Mesenchymal stem cell (in vitro differentiated cells and primary cell): Measurements from ENCODE around the gene CMSS1.

ENCODE experiments used
- DNase-seq: peaks from one replicate; pipeline ENCODE4 v3.0.0-alpha.2; 2013
- H2AFZ ChIP-seq: one replicate; pipeline ENCODE4 v1.6.1; 2013; ENCODE audit warnings: low read depth, mild to moderate bottlenecking, control low read depth, inconsistent platforms, low read length, moderate library complexity
- H2AK5ac ChIP-seq: 2 replicates; pipeline ENCODE4 v1.6.1; 2013; ENCODE audit warnings: low read length, moderate library complexity, mild to moderate bottlenecking, inconsistent platforms; ENCODE audit not compliant: severe bottlenecking
- H2BK120ac ChIP-seq: one replicate; pipeline ENCODE4 v1.6.1; 2013; ENCODE audit warnings: low read depth, mild to moderate bottlenecking, inconsistent platforms, low read length, moderate library complexity
- H2BK12ac ChIP-seq, 2 experiments: one replicate each; pipeline ENCODE4 v1.6.1; 2013; ENCODE audit warnings: inconsistent platforms in 2 of 2, low read length in 2 of 2, mild to moderate bottlenecking in 2 of 2, moderate library complexity in 2 of 2, control low read depth in 1 of 2
- H2BK15ac ChIP-seq: one replicate; pipeline ENCODE4 v1.6.1; 2013; ENCODE audit warnings: mild to moderate bottlenecking, low read depth, inconsistent platforms; ENCODE audit not compliant: poor library complexity, severe bottlenecking
- H2BK5ac ChIP-seq: 2 replicates; pipeline ENCODE4 v1.6.1; 2013; ENCODE audit warnings: low read depth, mild to moderate bottlenecking, low read length, control low read depth, inconsistent platforms; ENCODE audit not compliant: poor library complexity, severe bottlenecking
- H3K14ac ChIP-seq, 2 experiments: one replicate each; pipeline ENCODE4 v1.6.1; 2013; ENCODE audit warnings: inconsistent platforms in 2 of 2, low read length in 2 of 2, control low read depth in 1 of 2, mild to moderate bottlenecking in 1 of 2, moderate library complexity in 1 of 2
- H3K18ac ChIP-seq, 2 experiments: one replicate each; pipeline ENCODE4 v1.6.1; 2013; ENCODE audit warnings: inconsistent platforms in 2 of 2, low read length in 2 of 2, control low read depth in 1 of 2, low read depth in 1 of 2, mild to moderate bottlenecking in 1 of 2
- H3K23ac ChIP-seq, 2 experiments: one replicate each; pipeline ENCODE4 v1.6.1; 2013; ENCODE audit warnings: inconsistent platforms in 2 of 2, low read length in 2 of 2, mild to moderate bottlenecking in 2 of 2, moderate library complexity in 2 of 2, control low read depth in 1 of 2
- H3K27ac ChIP-seq: 2 replicates; pipeline ENCODE4 v1.5.1; 2013; ENCODE audit warnings: mild to moderate bottlenecking, moderate library complexity, low read length, control low read depth, inconsistent platforms; ENCODE audit not compliant: poor library complexity, severe bottlenecking
- H3K27me3 ChIP-seq, 2 experiments: 2 replicates each; pipeline versions ENCODE4 v1.6.1 to v1.7.0; 2013; ENCODE audit warnings: low read length in 2 of 2, mild to moderate bottlenecking in 2 of 2, moderate library complexity in 2 of 2, control low read depth in 1 of 2, inconsistent platforms in 1 of 2; ENCODE audit not compliant: control insufficient read depth in 1 of 2, insufficient read depth in 1 of 2
- H3K36me3 ChIP-seq, 2 experiments: 2 replicates each; pipeline versions ENCODE4 v1.6.1 to v1.7.0; 2013; ENCODE audit warnings: low read length in 2 of 2, control low read depth in 1 of 2, inconsistent platforms in 1 of 2, low read depth in 1 of 2, mild to moderate bottlenecking in 1 of 2; ENCODE audit not compliant: insufficient read depth in 2 of 2, control insufficient read depth in 1 of 2
- H3K4ac ChIP-seq, 2 experiments: one replicate each; pipeline ENCODE4 v1.6.1; 2013; ENCODE audit warnings: inconsistent platforms in 2 of 2, low read length in 2 of 2, mild to moderate bottlenecking in 2 of 2, moderate library complexity in 2 of 2, control low read depth in 1 of 2, low read depth in 1 of 2
- H3K4me1 ChIP-seq: 2 replicates; pipeline ENCODE4 v1.6.1; 2013; ENCODE audit warnings: low read depth, low read length, control low read depth; ENCODE audit not compliant: control insufficient read depth, insufficient read depth
- H3K4me2 ChIP-seq: 2 replicates; pipeline ENCODE4 v1.6.1; 2013; ENCODE audit warnings: low read length, mild to moderate bottlenecking, inconsistent platforms; ENCODE audit not compliant: poor library complexity, severe bottlenecking
- H3K4me3 ChIP-seq, 2 experiments: 2 replicates each; pipeline versions ENCODE4 v1.5.1 to v1.7.0; 2013; ENCODE audit warnings: low read length in 2 of 2, mild to moderate bottlenecking in 2 of 2, control low read depth in 1 of 2, low read depth in 1 of 2; ENCODE audit not compliant: insufficient read depth in 1 of 2
- H3K79me1 ChIP-seq: replicated peaks from 2 replicates; pipeline ENCODE4 v1.6.1; 2013; ENCODE audit warnings: mild to moderate bottlenecking, control low read depth, low read length, inconsistent platforms; ENCODE audit not compliant: poor library complexity, severe bottlenecking
- H3K9ac ChIP-seq: 2 replicates; pipeline ENCODE4 v1.7.0; 2013; ENCODE audit warnings: mild to moderate bottlenecking, low read length, moderate library complexity
- H3K9me3 ChIP-seq: 2 replicates; pipeline ENCODE4 v1.7.0; 2013; ENCODE audit warnings: mild to moderate bottlenecking, low read length; ENCODE audit not compliant: control insufficient read depth
- H4K8ac ChIP-seq: one replicate; pipeline ENCODE4 v1.6.1; 2013; ENCODE audit warnings: inconsistent platforms, mild to moderate bottlenecking, low read length, moderate library complexity
- H4K91ac ChIP-seq: one replicate; pipeline ENCODE4 v1.6.1; 2013; ENCODE audit warnings: mild to moderate bottlenecking, low read length, inconsistent platforms
- WGBS: methylation state at CpG from one replicate; pipeline ENCODE4 v1.1.7; 2013; ENCODE audit warnings: mixed read lengths; 5-methylcytosine and 5-hydroxymethylcytosine counted together

The CMSS1 gene

DNA sequence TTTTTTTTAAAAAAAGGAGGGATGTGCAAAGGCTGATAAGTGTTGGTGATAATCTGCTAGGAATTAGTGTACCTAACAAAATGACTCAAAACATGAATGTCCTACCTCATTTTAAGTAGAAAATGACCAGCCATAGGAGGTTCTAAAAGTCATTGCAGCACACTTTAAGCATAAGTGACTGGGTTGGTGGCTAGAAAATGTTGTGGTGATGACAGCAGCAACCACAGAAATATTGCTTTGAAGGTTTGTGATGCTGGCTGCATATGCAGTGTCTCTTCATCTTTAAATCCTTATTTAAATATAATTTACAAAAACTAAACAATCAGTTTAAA, 55.2 kb downstream of the CMSS1 start:
- no peak overlapping the region for H2AFZ ChIP-seq
- H2BK15ac ChIP-seq = no peak overlapping the region
- H2BK5ac ChIP-seq = no peak overlapping the region
- no peak overlapping the region for H2AK5ac ChIP-seq
- peak overlapping the region in 1 of 2 experiments; percentile 57 for H3K14ac ChIP-seq
- H3K4ac ChIP-seq = peak overlapping the region in 1 of 2 experiments; percentile 73
- peak overlapping the region; percentile 99 for H3K9ac ChIP-seq
- peak overlapping the region; percentile 44 for H3K4me2 ChIP-seq
- H3K27me3 ChIP-seq = no peaks in the 10 kb centered on the region
- H3K27ac ChIP-seq = no peak overlapping the region
- H4K8ac ChIP-seq = no peak overlapping the region
- no peak overlapping the region for H2BK120ac ChIP-seq
- peak overlapping the region in 1 of 2 experiments; percentile 91 for H3K4me3 ChIP-seq
- peaks cover 8% of the 10 kb centered on the region for H3K4me1 ChIP-seq
- H3K23ac ChIP-seq = no peak overlapping the region
- no peak overlapping the region for H2BK12ac ChIP-seq
- DNase-seq = no peak
- no peaks in the 10 kb centered on the region for H3K79me1 ChIP-seq
- no peak overlapping the region for H3K18ac ChIP-seq
- H3K36me3 ChIP-seq = peaks cover 5 to 24% of the 10 kb centered on the region in 2 experiments
- H3K9me3 ChIP-seq = no peaks in the 10 kb centered on the region
- no peak overlapping the region for H4K91ac ChIP-seq

DNA sequence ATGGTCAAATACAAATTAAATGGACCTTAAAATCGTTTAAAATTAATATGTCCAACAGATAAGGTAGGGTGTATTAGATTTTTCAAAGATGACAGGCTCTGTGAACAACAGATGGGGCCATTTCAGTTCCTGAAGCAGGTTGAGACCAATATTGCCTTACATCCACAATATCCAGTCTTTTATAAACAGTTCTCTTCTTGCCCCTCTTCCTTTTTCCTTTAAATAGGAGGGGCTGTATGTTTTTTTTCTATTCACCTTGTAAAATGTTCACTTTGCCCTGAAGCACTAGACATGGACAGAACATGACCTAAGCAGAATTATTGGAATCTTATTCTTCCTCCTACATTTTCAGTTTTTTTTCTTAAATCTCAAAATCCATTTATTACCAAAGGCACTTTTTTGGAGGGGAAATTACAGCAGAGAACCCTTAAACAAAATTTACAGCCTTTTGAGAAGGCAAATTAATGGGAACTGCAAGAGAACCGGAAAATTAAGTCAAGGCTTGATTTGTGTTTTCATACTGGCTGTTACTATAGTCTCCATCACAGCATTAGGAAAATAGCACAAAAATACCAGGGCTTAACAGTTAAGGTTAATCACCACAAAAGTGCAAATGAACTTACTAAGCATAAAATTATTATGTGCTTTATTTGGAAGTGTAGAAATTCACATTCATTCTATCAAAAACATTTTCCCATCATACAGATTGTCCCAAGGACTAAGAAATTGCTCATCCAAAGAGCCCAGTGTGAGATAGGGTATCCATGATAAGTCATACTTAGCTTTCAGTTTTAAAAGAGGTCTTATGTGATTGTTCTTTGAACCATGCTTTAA, 55.8 kb downstream of the CMSS1 start:
- H3K23ac ChIP-seq = no peak overlapping the region
- H3K79me1 ChIP-seq = no peaks in the 10 kb centered on the region
- H3K18ac ChIP-seq = no peak overlapping the region
- peak overlapping the region; percentile 23 for H3K27ac ChIP-seq
- WGBS = no CpG with 5 or more reads among the region's 2 CpGs
- peak overlapping the region in 1 of 2 experiments; percentile 91 for H3K4me3 ChIP-seq
- H2BK120ac ChIP-seq = no peak overlapping the region
- H2BK5ac ChIP-seq = no peak overlapping the region
- no peak overlapping the region for H2BK12ac ChIP-seq
- no peaks in the 10 kb centered on the region for H3K27me3 ChIP-seq
- no peak overlapping the region for H2AK5ac ChIP-seq
- peak; percentile 50 for DNase-seq
- H3K9ac ChIP-seq = peak overlapping the region; percentile 99
- peaks cover 5 to 20% of the 10 kb centered on the region in 2 experiments for H3K36me3 ChIP-seq
- peaks cover 6% of the 10 kb centered on the region for H3K4me1 ChIP-seq
- H3K14ac ChIP-seq = no peak overlapping the region
- H3K4ac ChIP-seq = no peak overlapping the region
- no peak overlapping the region for H4K8ac ChIP-seq
- peak overlapping the region; percentile 44 for H3K4me2 ChIP-seq
- no peaks in the 10 kb centered on the region for H3K9me3 ChIP-seq
- H2BK15ac ChIP-seq = no peak overlapping the region
- no peak overlapping the region for H2AFZ ChIP-seq
- no peak overlapping the region for H4K91ac ChIP-seq

DNA sequence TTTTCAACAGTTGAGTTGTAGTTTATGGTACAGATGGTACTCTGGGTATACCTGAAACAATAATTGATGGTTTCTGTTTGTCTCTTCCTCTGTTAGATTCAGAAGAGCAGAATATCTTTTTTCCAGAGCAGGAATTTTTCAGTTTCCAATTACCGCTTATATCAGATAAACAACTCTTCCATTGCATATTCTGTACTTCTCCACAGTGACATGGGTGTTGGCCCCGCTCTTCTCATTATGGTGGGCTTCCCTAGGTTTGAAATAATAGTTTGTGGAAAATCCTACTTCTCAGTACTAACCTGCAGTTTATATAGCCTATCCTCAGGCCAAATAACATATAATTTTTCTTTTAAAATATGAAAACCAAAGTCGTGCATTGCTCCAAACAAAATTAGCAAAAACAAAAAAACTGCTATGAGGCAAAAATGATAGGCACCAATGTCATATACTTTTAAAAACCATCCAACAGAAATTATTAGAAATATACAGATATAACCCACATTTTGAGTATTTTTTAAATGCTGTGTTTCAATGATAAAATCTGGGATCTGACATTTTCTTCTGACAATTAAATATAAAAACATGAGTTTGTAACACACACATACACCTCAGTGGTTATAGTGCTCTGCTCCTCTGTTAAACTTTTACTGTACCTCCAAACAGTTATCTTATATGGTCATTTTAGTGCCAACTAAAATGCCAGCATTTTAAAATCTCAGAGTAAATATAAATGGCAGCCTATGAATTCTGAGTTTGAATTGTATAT, 56.8 kb downstream of the CMSS1 start:
- WGBS = 10% methylated on average over 2 of the region's 3 CpGs
- Histone ChIP-seq H3K9ac (peak overlapping the region; percentile 99), H3K4me1 (peaks cover 6% of the 10 kb centered on the region), H3K4me3 (peak overlapping the region in 1 of 2 experiments; percentile 91), H2BK120ac (no peak overlapping the region), H3K23ac (no peak overlapping the region), H3K79me1 (no peaks in the 10 kb centered on the region), H3K9me3 (no peaks in the 10 kb centered on the region), H2AFZ (no peak overlapping the region), H3K27me3 (no peaks in the 10 kb centered on the region), H4K8ac (no peak overlapping the region), H2BK15ac (no peak overlapping the region), H2BK5ac (no peak overlapping the region), H3K4ac (no peak overlapping the region), H3K36me3 (peaks cover 5 to 20% of the 10 kb centered on the region in 2 experiments), H2AK5ac (peak overlapping the region; percentile 83), H3K18ac (no peak overlapping the region), H3K4me2 (peak overlapping the region; percentile 70), H2BK12ac (no peak overlapping the region), H3K27ac (peak overlapping the region; percentile 47), H4K91ac (no peak overlapping the region), H3K14ac (no peak overlapping the region)
- DNase-seq = no peak

DNA sequence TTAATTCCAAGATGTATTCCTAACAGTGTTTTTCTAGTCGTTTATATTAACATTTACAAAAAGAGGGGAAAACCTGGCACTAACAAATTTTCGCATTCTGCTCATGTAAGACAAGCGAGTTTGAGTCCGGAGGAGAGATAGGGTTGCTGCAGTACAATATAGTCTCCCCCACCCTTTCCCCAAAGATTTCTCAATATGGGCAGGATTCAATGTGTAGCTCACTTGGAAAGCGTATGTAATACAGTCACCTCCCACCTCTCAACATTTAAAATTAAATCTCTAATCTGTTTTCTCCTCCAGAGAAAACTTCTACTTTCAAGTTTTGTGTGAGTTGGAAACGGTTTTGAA, 57.9 kb downstream of the CMSS1 start:
- WGBS = 0% methylated on average over 2 of the region's 6 CpGs
- Histone ChIP-seq H3K4me1 (peaks cover 5% of the 10 kb centered on the region), H2BK15ac (no peak overlapping the region), H3K4me2 (peak overlapping the region; percentile 33), H3K4ac (peak overlapping the region in 1 of 2 experiments; percentile 77), H3K14ac (peak overlapping the region in 1 of 2 experiments; percentile 95), H3K9me3 (no peaks in the 10 kb centered on the region), H4K91ac (no peak overlapping the region), H3K36me3 (peaks cover 2 to 11% of the 10 kb centered on the region in 2 experiments), H3K27me3 (no peaks in the 10 kb centered on the region), H3K4me3 (peak overlapping the region; percentile 90 to 91), H3K79me1 (peaks cover 3% of the 10 kb centered on the region), H2AK5ac (no peak overlapping the region), H2BK12ac (no peak overlapping the region), H2AFZ (no peak overlapping the region), H3K23ac (no peak overlapping the region), H3K18ac (peak overlapping the region; percentile 95 to 97), H2BK120ac (peak overlapping the region; percentile 99), H2BK5ac (no peak overlapping the region), H4K8ac (no peak overlapping the region), H3K9ac (peak overlapping the region; percentile 99), H3K27ac (peak overlapping the region; percentile 88)
- DNase-seq = peak; percentile 82
